ENCODE data around the gene AUTS2. TPM values are rescaled to one million over a fixed set of nuclear protein-coding genes. Genes with fewer than 3 reads are reported as not detected.

AUTS2 gene
- total RNA-seq, 6 donors from 2014 or later, result 38.9 to 151 (median 55.8) TPM

DNA sequence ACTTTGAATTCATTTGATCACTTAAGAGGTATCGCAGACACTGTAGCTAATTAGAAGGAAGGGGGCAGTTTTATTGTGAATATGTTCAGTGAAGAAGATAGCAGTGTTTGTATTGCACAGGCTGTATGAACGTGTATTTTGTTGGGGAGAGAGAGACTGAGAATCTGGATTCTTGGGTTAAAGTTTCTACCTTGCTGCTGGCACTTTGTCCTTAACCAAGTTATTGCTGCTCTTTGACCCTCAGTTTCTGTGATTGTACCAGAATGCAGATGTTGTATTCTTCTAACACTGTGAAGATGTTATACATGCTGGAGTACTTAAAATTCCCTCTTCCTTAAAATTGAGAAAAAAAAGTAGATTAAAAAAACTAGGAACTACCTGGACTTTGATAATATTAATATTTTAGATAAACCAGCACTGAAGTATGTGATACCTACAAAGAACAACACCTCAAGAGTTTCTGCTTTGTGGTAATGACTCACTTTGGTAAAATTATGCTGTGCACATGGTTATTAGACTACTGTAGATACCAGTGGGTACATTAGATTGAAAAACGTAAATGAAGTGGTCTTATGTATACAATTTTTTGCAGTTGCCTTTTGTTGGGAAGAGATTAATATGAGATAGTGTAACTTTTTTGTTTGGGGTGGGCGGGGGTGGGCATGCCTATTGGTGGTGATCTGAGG lies 321.3 kb downstream of the AUTS2 start:
- 88% methylated on average over 4 of the region's 4 CpGs for WGBS, 2 donors
- Histone ChIP-seq H3K27ac (no peak overlapping the region), H3K9me3 (no peaks in the 10 kb centered on the region), H3K4me3 (no peak overlapping the region), H3K27me3 (no peaks in the 10 kb centered on the region), H3K36me3 (no peaks in the 10 kb centered on the region), H3K4me1 (no peaks in the 10 kb centered on the region)
- TF ChIP-seq POLR2AphosphoS5 (IDR thresholded peaks at IDR 0.05), result no peak
- TF ChIP-seq, protein P1, sequence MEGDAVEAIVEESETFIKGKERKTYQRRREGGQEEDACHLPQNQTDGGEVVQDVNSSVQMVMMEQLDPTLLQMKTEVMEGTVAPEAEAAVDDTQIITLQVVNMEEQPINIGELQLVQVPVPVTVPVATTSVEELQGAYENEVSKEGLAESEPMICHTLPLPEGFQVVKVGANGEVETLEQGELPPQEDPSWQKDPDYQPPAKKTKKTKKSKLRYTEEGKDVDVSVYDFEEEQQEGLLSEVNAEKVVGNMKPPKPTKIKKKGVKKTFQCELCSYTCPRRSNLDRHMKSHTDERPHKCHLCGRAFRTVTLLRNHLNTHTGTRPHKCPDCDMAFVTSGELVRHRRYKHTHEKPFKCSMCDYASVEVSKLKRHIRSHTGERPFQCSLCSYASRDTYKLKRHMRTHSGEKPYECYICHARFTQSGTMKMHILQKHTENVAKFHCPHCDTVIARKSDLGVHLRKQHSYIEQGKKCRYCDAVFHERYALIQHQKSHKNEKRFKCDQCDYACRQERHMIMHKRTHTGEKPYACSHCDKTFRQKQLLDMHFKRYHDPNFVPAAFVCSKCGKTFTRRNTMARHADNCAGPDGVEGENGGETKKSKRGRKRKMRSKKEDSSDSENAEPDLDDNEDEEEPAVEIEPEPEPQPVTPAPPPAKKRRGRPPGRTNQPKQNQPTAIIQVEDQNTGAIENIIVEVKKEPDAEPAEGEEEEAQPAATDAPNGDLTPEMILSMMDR (IDR thresholded peaks at IDR 0.05), result no peak
- no peak for TF ChIP-seq EP300 (IDR thresholded peaks at IDR 0.05)
- no peak for TF ChIP-seq POLR2A (IDR thresholded peaks at IDR 0.05)
- ATAC-seq (ENCODE audit: low FRiP score in 2 of 2) (no peak), DNase-seq (no peak)

DNA sequence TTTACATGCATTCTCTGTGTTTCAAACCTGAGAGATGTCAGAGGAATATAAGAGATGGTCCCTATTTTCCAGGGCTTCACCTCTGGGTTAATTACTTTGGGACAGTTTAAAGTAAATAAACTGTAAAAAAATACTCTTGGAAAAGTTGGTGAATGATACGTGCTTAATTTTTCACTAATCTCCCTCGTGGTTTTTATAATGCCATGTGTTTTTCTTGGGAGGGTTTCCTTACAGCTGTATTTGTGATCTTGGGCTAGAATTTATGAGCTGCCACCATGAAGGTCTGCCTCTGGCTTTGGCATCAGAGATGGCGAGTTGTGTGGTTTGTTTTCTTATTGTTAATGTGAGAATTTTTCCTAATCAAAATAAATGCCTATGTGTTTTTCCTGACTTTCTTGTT lies 322.5 kb downstream of the AUTS2 start:
- WGBS, 2 donors, result 76 to 78% methylated on average over 3 of the region's 3 CpGs
- Histone ChIP-seq H3K27me3 (no peaks in the 10 kb centered on the region), H3K36me3 (no peaks in the 10 kb centered on the region), H3K4me3 (no peak overlapping the region), H3K27ac (no peak overlapping the region), H3K9me3 (no peaks in the 10 kb centered on the region), H3K4me1 (no peaks in the 10 kb centered on the region)
- ATAC-seq (ENCODE audit: low FRiP score in 2 of 2) (no peak), DNase-seq (no peak)
- no peak for TF ChIP-seq EP300 (IDR thresholded peaks at IDR 0.05)
- no peak for TF ChIP-seq POLR2A (IDR thresholded peaks at IDR 0.05)
- no peak for TF ChIP-seq POLR2AphosphoS5 (IDR thresholded peaks at IDR 0.05)
- TF ChIP-seq, protein P1 (IDR thresholded peaks at IDR 0.05), result no peak

DNA sequence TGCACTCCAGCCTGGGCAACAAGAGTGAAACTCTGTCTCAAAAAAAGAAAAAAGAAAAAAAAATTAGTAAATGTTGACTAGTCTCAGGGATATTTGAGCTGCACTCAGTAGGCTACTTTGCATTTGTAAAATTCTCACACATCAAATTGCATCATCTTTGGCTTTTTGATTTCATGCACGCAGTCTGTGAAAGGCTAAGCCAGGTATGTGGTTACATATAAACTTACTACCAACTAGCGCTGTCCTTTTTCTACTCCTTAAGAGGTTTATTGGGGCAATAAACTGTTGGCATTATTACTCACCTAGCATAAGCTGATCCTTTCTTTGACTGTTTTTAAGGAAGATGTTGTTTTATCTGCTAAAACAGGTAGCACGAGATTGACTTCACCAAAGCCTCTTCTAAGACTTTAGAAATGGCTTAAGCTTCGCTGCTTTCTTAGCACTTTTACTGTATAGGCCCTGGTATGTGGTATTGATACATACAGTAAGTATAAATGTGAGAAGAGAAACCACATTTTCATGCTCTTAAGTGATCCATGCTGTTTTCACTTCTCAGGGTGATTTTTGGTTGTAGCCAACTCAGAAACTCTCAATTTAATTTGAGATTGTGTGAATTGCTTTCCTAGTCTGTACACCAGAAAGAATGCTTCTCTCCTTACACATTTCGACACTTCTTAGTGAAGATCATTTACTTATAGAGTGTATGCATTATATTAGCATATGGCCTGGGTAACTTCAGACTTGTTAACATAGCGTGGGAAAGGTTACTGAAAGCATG lies 323.9 kb downstream of the AUTS2 start:
- no peaks in the 10 kb centered on the region for H3K27me3 ChIP-seq
- WGBS, 2 donors, result 78 to 86% methylated on average over 6 of the region's 6 CpGs
- DNase-seq (no peak), ATAC-seq (ENCODE audit: low FRiP score in 2 of 2) (no peak)
- no peaks in the 10 kb centered on the region for H3K4me1 ChIP-seq
- H3K9me3 ChIP-seq, result no peaks in the 10 kb centered on the region
- no peak overlapping the region for H3K27ac ChIP-seq
- no peaks in the 10 kb centered on the region for H3K36me3 ChIP-seq
- TF ChIP-seq EP300 (IDR thresholded peaks at IDR 0.05), result no peak
- TF ChIP-seq, protein P1 (IDR thresholded peaks at IDR 0.05), result no peak
- no peak for TF ChIP-seq POLR2AphosphoS5 (IDR thresholded peaks at IDR 0.05)
- no peak for TF ChIP-seq POLR2A (IDR thresholded peaks at IDR 0.05)
- H3K4me3 ChIP-seq, result no peak overlapping the region

DNA sequence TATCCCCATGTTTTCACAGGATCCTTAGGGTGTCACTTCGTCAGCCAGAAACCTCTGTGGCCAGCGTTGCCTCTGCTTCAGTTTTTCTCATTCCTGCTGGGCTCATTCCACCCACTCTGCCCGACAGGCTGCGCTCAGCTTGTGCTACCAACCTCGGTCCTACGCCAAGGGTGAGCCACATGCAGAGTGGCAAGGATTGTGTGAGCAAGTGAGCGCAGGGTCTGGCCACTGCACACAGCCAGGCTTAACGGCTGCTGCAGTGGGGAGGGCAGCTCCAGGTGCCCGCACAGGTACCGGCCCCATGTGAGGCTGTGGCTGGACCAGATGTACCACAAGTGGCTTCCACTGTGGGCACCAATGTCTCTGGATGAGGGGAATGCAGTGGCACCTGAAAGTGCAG lies 329.2 kb downstream of the AUTS2 start:
- Histone ChIP-seq H3K36me3 (no peaks in the 10 kb centered on the region), H3K4me3 (no peak overlapping the region), H3K27me3 (no peaks in the 10 kb centered on the region), H3K9me3 (no peaks in the 10 kb centered on the region), H3K27ac (no peak overlapping the region), H3K4me1 (no peaks in the 10 kb centered on the region)
- DNase-seq (peak in 1 of 2 donors; percentile 27), ATAC-seq (ENCODE audit: low FRiP score in 2 of 2) (peak in 1 of 2 donors; percentile 34)
- no peak for TF ChIP-seq POLR2A (IDR thresholded peaks at IDR 0.05)
- no peak for TF ChIP-seq POLR2AphosphoS5 (IDR thresholded peaks at IDR 0.05)
- TF ChIP-seq, protein P1 (IDR thresholded peaks at IDR 0.05), result no peak
- no peak for TF ChIP-seq EP300 (IDR thresholded peaks at IDR 0.05)
- WGBS, 2 donors, result 95 to 98% methylated on average over 8 to 9 of the region's 10 CpGs
